ENCODE measurements around the gene MAPK8IP1.

The MAPK8IP1 gene

GRCh38 chr11:45932217-45932616 lies 46.8 kb downstream of the MAPK8IP1 start:
- H3K4me1 ChIP-seq (ENCODE audit: control insufficient read depth, insufficient read depth, low read length, poor library complexity, severe bottlenecking), result peaks cover 27% of the 10 kb centered on the region
- peaks cover 32% of the 10 kb centered on the region for H3K36me3 ChIP-seq (ENCODE audit: control insufficient read depth, insufficient read depth, low read length)
- H3K9me3 ChIP-seq (ENCODE audit: control insufficient read depth, low read length), result no peaks in the 10 kb centered on the region
- H3K4me3 ChIP-seq (ENCODE audit: insufficient read depth, low read depth, low read length, poor library complexity, severe bottlenecking), result no peak overlapping the region
- H3K27ac ChIP-seq (ENCODE audit: insufficient read depth, low read length, poor library complexity, severe bottlenecking), result no peak overlapping the region
- DNase-seq, result no peak
- no peaks in the 10 kb centered on the region for H3K27me3 ChIP-seq (replicated peaks; ENCODE audit: control insufficient read depth, insufficient read depth, low read length, poor library complexity, severe bottlenecking)

GRCh38 chr11:45933131-45933831 lies 47.8 kb downstream of the MAPK8IP1 start:
- Histone ChIP-seq H3K4me3 (ENCODE audit: insufficient read depth, low read depth, low read length, poor library complexity, severe bottlenecking) (no peak overlapping the region), H3K27ac (ENCODE audit: insufficient read depth, low read length, poor library complexity, severe bottlenecking) (no peak overlapping the region)

GRCh38 chr11:45933846-45934579 lies 48.6 kb downstream of the MAPK8IP1 start:
- Histone ChIP-seq H3K9me3 (ENCODE audit: control insufficient read depth, low read length) (no peaks in the 10 kb centered on the region), H3K27ac (ENCODE audit: insufficient read depth, low read length, poor library complexity, severe bottlenecking) (no peak overlapping the region), H3K27me3 (replicated peaks; ENCODE audit: control insufficient read depth, insufficient read depth, low read length, poor library complexity, severe bottlenecking) (no peaks in the 10 kb centered on the region), H3K4me1 (ENCODE audit: control insufficient read depth, insufficient read depth, low read length, poor library complexity, severe bottlenecking) (peaks cover 27% of the 10 kb centered on the region), H3K4me3 (ENCODE audit: insufficient read depth, low read depth, low read length, poor library complexity, severe bottlenecking) (no peak overlapping the region), H3K36me3 (ENCODE audit: control insufficient read depth, insufficient read depth, low read length) (peaks cover 41% of the 10 kb centered on the region)
- DNase-seq, result no peak

More at GRCh38 chr11:45933131-45933831, 47.8 kb downstream of the MAPK8IP1 start:
- H3K4me1 ChIP-seq (ENCODE audit: control insufficient read depth, insufficient read depth, low read length, poor library complexity, severe bottlenecking), result peaks cover 27% of the 10 kb centered on the region
- peaks cover 40% of the 10 kb centered on the region for H3K36me3 ChIP-seq (ENCODE audit: control insufficient read depth, insufficient read depth, low read length)
- no peak for DNase-seq
- H3K27me3 ChIP-seq (replicated peaks; ENCODE audit: control insufficient read depth, insufficient read depth, low read length, poor library complexity, severe bottlenecking), result no peaks in the 10 kb centered on the region
- H3K9me3 ChIP-seq (ENCODE audit: control insufficient read depth, low read length), result no peaks in the 10 kb centered on the region

- peaks cover 41% of the 10 kb centered on the region for H3K36me3 ChIP-seq (ENCODE audit: control insufficient read depth, insufficient read depth, low read length)
- H3K27ac ChIP-seq (ENCODE audit: insufficient read depth, low read length, poor library complexity, severe bottlenecking), result no peak overlapping the region
- no peaks in the 10 kb centered on the region for H3K9me3 ChIP-seq (ENCODE audit: control insufficient read depth, low read length)
- peaks cover 20% of the 10 kb centered on the region for H3K4me1 ChIP-seq (ENCODE audit: control insufficient read depth, insufficient read depth, low read length, poor library complexity, severe bottlenecking)
- H3K4me3 ChIP-seq (ENCODE audit: insufficient read depth, low read depth, low read length, poor library complexity, severe bottlenecking), result no peak overlapping the region
- H3K27me3 ChIP-seq (replicated peaks; ENCODE audit: control insufficient read depth, insufficient read depth, low read length, poor library complexity, severe bottlenecking), result no peaks in the 10 kb centered on the region
- DNase-seq, result no peak
These were observed 49.3 kb downstream of the MAPK8IP1 start for GRCh38 chr11:45934580-45935318.

GRCh38 chr11:45935349-45936064 lies 50.1 kb downstream of the MAPK8IP1 start:
- Histone ChIP-seq H3K27me3 (replicated peaks; ENCODE audit: control insufficient read depth, insufficient read depth, low read length, poor library complexity, severe bottlenecking) (no peaks in the 10 kb centered on the region), H3K4me3 (ENCODE audit: insufficient read depth, low read depth, low read length, poor library complexity, severe bottlenecking) (no peak overlapping the region), H3K27ac (ENCODE audit: insufficient read depth, low read length, poor library complexity, severe bottlenecking) (no peak overlapping the region), H3K36me3 (ENCODE audit: control insufficient read depth, insufficient read depth, low read length) (peaks cover 41% of the 10 kb centered on the region), H3K4me1 (ENCODE audit: control insufficient read depth, insufficient read depth, low read length, poor library complexity, severe bottlenecking) (peaks cover 13% of the 10 kb centered on the region), H3K9me3 (ENCODE audit: control insufficient read depth, low read length) (no peaks in the 10 kb centered on the region)
- DNase-seq, result no peak

GRCh38 chr11:45936511-45937054 lies 51.1 kb downstream of the MAPK8IP1 start:
- Histone ChIP-seq H3K4me3 (ENCODE audit: insufficient read depth, low read depth, low read length, poor library complexity, severe bottlenecking) (no peak overlapping the region), H3K36me3 (ENCODE audit: control insufficient read depth, insufficient read depth, low read length) (peaks cover 41% of the 10 kb centered on the region), H3K4me1 (ENCODE audit: control insufficient read depth, insufficient read depth, low read length, poor library complexity, severe bottlenecking) (peaks cover 3% of the 10 kb centered on the region), H3K27me3 (replicated peaks; ENCODE audit: control insufficient read depth, insufficient read depth, low read length, poor library complexity, severe bottlenecking) (no peaks in the 10 kb centered on the region), H3K27ac (ENCODE audit: insufficient read depth, low read length, poor library complexity, severe bottlenecking) (no peak overlapping the region), H3K9me3 (ENCODE audit: control insufficient read depth, low read length) (no peaks in the 10 kb centered on the region)
- DNase-seq, result no peak

GRCh38 chr11:45937916-45938315 lies 52.5 kb downstream of the MAPK8IP1 start:
- Histone ChIP-seq H3K27me3 (replicated peaks; ENCODE audit: control insufficient read depth, insufficient read depth, low read length, poor library complexity, severe bottlenecking) (no peaks in the 10 kb centered on the region), H3K27ac (ENCODE audit: insufficient read depth, low read length, poor library complexity, severe bottlenecking) (no peak overlapping the region), H3K4me3 (ENCODE audit: insufficient read depth, low read depth, low read length, poor library complexity, severe bottlenecking) (no peak overlapping the region), H3K36me3 (ENCODE audit: control insufficient read depth, insufficient read depth, low read length) (peaks cover 41% of the 10 kb centered on the region), H3K9me3 (ENCODE audit: control insufficient read depth, low read length) (no peaks in the 10 kb centered on the region), H3K4me1 (ENCODE audit: control insufficient read depth, insufficient read depth, low read length, poor library complexity, severe bottlenecking) (no peaks in the 10 kb centered on the region)
- no peak for DNase-seq

GRCh38 chr11:45939836-45940235 lies 54.4 kb downstream of the MAPK8IP1 start:
- Histone ChIP-seq H3K27me3 (replicated peaks; ENCODE audit: control insufficient read depth, insufficient read depth, low read length, poor library complexity, severe bottlenecking) (no peaks in the 10 kb centered on the region), H3K27ac (ENCODE audit: insufficient read depth, low read length, poor library complexity, severe bottlenecking) (no peak overlapping the region), H3K4me3 (ENCODE audit: insufficient read depth, low read depth, low read length, poor library complexity, severe bottlenecking) (no peak overlapping the region), H3K4me1 (ENCODE audit: control insufficient read depth, insufficient read depth, low read length, poor library complexity, severe bottlenecking) (no peaks in the 10 kb centered on the region), H3K36me3 (ENCODE audit: control insufficient read depth, insufficient read depth, low read length) (peaks cover 33% of the 10 kb centered on the region), H3K9me3 (ENCODE audit: control insufficient read depth, low read length) (no peaks in the 10 kb centered on the region)
- DNase-seq, result no peak

GRCh38 chr11:45941285-45941684 lies 55.8 kb downstream of the MAPK8IP1 start:
- Histone ChIP-seq H3K4me3 (ENCODE audit: insufficient read depth, low read depth, low read length, poor library complexity, severe bottlenecking) (no peak overlapping the region), H3K27ac (ENCODE audit: insufficient read depth, low read length, poor library complexity, severe bottlenecking) (no peak overlapping the region), H3K36me3 (ENCODE audit: control insufficient read depth, insufficient read depth, low read length) (peaks cover 32% of the 10 kb centered on the region), H3K4me1 (ENCODE audit: control insufficient read depth, insufficient read depth, low read length, poor library complexity, severe bottlenecking) (no peaks in the 10 kb centered on the region), H3K9me3 (ENCODE audit: control insufficient read depth, low read length) (no peaks in the 10 kb centered on the region), H3K27me3 (replicated peaks; ENCODE audit: control insufficient read depth, insufficient read depth, low read length, poor library complexity, severe bottlenecking) (no peaks in the 10 kb centered on the region)
- no peak for DNase-seq
